Measurements from ENCODE around the gene PPIP5K1.
"Not testable (repeated sequence)": the region's sequence is repeated elsewhere in the genome, so short reads cannot be mapped to it uniquely, and the experiment has no call there.

PPIP5K1 gene

GRCh38 chr15:43589778-43590466 lies at the start of gene PPIP5K1:
PPIP5K1 (minus strand) TSS chr15:43590208; CDS start chr15:43584504, 5,704 bp downstream.
- TF ChIP-seq GATA2, GATA3 (IDR thresholded peaks at IDR 0.05; ENCODE audit: low read depth, low read length): not testable (repeated sequence)

- TF ChIP-seq GATA3 (IDR thresholded peaks at IDR 0.05; ENCODE audit: low read depth, low read length) (no peak), GATA2 (IDR thresholded peaks at IDR 0.05; ENCODE audit: low read depth, low read length) (no peak)
Measured at GRCh38 chr15:43625106-43625505, 35.1 kb upstream of the PPIP5K1 start.

GRCh38 chr15:43618700-43619099 lies 28.7 kb upstream of the PPIP5K1 start, which contains the start of gene STRC:
STRC (minus strand) TSS chr15:43618800; CDS start chr15:43618722, 78 bp downstream.
- TF ChIP-seq GATA2, GATA3 (IDR thresholded peaks at IDR 0.05; ENCODE audit: low read depth, low read length): not testable (repeated sequence)

- not testable (repeated sequence) for TF ChIP-seq GATA2, GATA3 (IDR thresholded peaks at IDR 0.05; ENCODE audit: low read depth, low read length)
Measured at GRCh38 chr15:43593328-43594190, 3.6 kb upstream of the PPIP5K1 start, which contains the start of gene CKMT1B. CKMT1B (plus strand) TSS chr15:43594027; CDS start chr15:43594219, 192 bp downstream.

- TF ChIP-seq GATA3 (IDR thresholded peaks at IDR 0.05; ENCODE audit: low read depth, low read length) (no peak), GATA2 (IDR thresholded peaks at IDR 0.05; ENCODE audit: low read depth, low read length) (no peak)
Measured at GRCh38 chr15:43552986-43553385, 37.0 kb downstream of the PPIP5K1 start.

- TF ChIP-seq GATA2 (IDR thresholded peaks at IDR 0.05; ENCODE audit: low read depth, low read length) (no peak), GATA3 (IDR thresholded peaks at IDR 0.05; ENCODE audit: low read depth, low read length) (no peak)
Measured at GRCh38 chr15:43552256-43552655, 37.8 kb downstream of the PPIP5K1 start.

- TF ChIP-seq GATA3 (IDR thresholded peaks at IDR 0.05; ENCODE audit: low read depth, low read length) (no peak), GATA2 (IDR thresholded peaks at IDR 0.05; ENCODE audit: low read depth, low read length) (no peak)
Measured at GRCh38 chr15:43550527-43551363, 39.3 kb downstream of the PPIP5K1 start.

- no peak for TF ChIP-seq GATA3 (IDR thresholded peaks at IDR 0.05; ENCODE audit: low read depth, low read length)
- no peak for TF ChIP-seq GATA2 (IDR thresholded peaks at IDR 0.05; ENCODE audit: low read depth, low read length)
Measured at GRCh38 chr15:43547539-43547938, 42.5 kb downstream of the PPIP5K1 start.

- TF ChIP-seq GATA3 (IDR thresholded peaks at IDR 0.05; ENCODE audit: low read depth, low read length) (no peak), GATA2 (IDR thresholded peaks at IDR 0.05; ENCODE audit: low read depth, low read length) (no peak)
Measured at GRCh38 chr15:43545426-43545825, 44.6 kb downstream of the PPIP5K1 start.

- TF ChIP-seq GATA3 (IDR thresholded peaks at IDR 0.05; ENCODE audit: low read depth, low read length) (no peak), GATA2 (IDR thresholded peaks at IDR 0.05; ENCODE audit: low read depth, low read length) (no peak)
Measured at GRCh38 chr15:43544266-43544665, 45.7 kb downstream of the PPIP5K1 start.

GRCh38 chr15:43541785-43542184 lies 48.2 kb downstream of the PPIP5K1 start:
- TF ChIP-seq GATA2 (IDR thresholded peaks at IDR 0.05; ENCODE audit: low read depth, low read length) (no peak), GATA3 (IDR thresholded peaks at IDR 0.05; ENCODE audit: low read depth, low read length) (no peak)

GRCh38 chr15:43538091-43538490 lies 51.9 kb downstream of the PPIP5K1 start:
- TF ChIP-seq GATA3 (IDR thresholded peaks at IDR 0.05; ENCODE audit: low read depth, low read length), result no peak
- no peak for TF ChIP-seq GATA2 (IDR thresholded peaks at IDR 0.05; ENCODE audit: low read depth, low read length)

GRCh38 chr15:43534897-43535296 lies 55.1 kb downstream of the PPIP5K1 start:
- no peak for TF ChIP-seq GATA2 (IDR thresholded peaks at IDR 0.05; ENCODE audit: low read depth, low read length)
- TF ChIP-seq GATA3 (IDR thresholded peaks at IDR 0.05; ENCODE audit: low read depth, low read length), result no peak

All from SH-SY5Y (cell line).